Eye (tissue), 1 donor: ENCODE results near the gene IGSF9.

Experiments
- DNase-seq: peaks from one replicate; pipeline ENCODE4 v3.0.0-alpha.2; 2015

Gene IGSF9

DNA sequence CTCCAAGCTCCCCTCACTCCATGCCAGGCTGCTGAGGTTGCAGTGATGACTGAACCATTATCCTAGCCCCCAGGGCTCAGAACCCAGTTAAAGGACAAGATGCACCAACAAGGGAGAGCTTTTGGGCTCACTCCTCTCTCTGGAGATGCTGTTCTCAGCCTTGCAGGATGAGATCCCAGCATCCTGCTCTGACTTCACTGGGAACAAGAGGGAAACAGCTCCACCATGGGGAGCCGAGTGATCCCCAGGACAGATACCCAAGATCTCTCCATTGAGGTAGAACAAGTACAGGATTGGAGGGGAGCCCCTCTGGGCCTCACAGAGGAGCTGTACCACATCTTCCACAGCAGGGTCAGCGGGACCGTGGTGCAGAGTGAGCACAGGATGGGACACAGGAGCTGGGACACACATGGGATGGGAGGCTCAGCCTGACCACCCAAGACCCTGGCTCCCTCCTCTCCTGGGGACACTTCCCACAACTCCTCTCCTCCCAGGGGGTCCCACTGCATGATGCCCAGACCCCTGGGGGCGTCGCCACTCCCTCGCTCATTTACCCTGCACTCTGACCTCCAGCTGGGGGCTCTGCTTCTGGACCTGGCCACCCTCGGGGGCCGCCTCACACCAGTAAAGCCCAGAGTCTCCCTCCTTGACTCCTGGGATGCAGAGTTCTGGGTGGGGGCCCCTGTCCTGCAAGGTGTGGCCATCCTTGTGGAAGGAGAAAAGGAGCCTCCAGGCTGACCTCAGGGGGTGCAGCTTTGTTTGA lies 27.2 kb upstream of the IGSF9 start:
- DNase-seq, result no peak

DNA sequence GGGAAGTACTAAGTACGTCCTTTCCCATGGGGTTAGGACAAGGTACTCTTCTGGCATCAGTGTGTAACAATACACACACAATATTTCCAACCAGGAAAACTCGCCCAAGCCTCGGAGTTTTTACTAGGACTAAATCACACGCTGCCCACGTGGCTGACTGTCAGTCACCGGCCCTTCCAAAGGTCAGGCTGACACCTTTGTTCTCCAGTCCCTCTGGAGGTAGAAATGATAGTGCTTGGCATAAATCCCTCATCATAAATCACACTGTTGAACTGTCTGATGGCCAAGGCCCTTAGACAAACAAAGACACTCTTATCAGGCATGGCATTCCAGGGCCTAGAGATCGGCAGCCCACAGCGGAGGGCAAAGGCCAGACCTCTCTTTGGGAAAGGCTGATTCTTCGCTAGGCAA lies 25.5 kb upstream of the IGSF9 start:
- no peak for DNase-seq

DNA sequence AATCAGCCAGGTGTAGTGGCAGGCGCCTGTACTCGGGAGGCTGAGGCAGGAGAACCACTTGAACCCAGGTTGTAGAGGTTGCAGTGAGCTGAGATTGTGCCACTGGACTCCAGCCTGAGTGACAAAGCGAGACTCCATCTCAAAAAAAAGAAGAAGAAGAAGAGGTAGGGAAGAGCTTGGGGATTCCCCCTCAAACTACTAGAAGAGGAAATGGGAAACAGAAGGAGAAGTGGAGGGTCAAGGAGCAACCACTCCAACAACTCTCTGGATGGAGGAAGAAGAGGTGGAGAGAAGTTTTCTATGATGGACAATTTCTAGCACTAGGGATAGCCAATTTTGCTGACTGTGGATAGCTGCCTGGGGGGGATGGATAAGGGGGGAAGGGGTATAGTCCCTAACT lies 23.5 kb upstream of the IGSF9 start:
- DNase-seq, result no peak

GRCh38 chr1:159965263-159965662 lies 19.9 kb upstream of the IGSF9 start:
- DNase-seq, result peak; percentile 8

DNA sequence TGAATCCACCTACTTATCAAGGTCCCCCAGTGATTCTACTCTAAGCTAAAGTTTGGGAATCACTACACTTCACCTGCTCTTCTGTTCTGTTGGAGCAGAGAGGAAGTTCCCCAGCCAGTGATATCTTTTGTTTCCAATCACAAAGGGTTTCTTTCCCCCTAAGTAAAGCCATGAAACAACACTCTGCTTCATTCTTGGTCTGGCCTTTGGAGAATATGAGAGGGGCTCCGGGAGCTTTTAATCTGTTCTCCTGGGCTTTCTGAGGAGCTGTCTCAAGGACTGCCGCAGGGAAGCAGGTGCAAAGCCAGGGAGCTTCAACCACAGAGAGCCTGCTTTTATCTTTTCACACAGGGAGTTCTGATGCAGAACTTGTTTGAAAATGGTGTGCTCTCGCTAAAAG lies 18.7 kb upstream of the IGSF9 start:
- peak; percentile 46 for DNase-seq

- DNase-seq, result no peak
Observed at GRCh38 chr1:159962176-159962575, 16.8 kb upstream of the IGSF9 start.

DNA sequence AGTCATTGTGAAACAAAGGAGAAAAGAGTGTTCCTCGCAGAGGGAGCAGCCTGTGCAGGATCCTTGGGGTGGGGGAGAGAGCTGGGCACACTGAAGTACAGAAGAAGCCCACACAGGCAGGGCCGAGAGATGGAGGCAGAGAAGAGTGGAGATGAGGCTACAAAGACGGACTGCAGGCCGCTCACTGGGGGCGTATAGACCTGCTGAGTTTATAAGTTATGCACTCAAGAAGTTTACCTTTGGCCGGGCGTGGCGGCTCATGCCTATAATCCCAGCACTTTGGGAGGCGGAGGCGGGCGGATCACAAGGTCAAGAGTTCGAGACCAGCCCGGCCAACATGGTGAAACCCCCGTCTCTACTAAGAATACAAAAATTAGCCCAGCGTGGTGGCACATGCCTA lies 16.2 kb upstream of the IGSF9 start:
- no peak for DNase-seq

DNA sequence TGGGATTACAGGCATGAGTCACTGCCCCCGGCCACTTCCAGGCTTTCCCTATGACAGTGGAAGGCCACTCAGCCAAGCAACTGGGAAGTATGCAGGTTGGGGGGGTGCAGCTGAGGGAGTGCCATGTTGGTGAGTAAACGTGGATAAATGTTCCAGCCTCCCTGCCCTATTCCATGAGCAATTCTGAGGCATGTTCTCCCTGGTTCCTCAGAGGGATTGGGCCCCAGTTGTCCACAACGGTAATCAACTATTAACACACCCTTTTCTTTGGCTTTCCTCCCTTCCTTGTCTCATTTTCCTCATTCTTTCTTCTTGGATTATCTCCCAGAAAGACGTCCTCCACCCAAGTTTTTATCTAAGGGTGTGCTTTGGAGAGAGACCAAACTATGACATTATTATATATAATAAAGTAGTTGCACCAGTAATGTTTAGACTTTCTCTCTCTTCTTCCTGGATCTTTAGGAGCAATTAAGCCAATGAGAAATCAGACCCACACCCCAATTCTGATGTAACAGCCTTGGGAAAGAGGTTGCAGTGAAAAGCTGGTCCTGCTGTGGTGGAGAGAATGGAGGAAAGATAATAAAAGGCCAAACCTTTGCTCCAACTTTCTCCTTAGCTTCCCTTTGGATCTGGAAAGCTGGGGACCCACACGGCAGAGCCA lies 15.4 kb upstream of the IGSF9 start:
- peak; percentile 56 for DNase-seq

DNA sequence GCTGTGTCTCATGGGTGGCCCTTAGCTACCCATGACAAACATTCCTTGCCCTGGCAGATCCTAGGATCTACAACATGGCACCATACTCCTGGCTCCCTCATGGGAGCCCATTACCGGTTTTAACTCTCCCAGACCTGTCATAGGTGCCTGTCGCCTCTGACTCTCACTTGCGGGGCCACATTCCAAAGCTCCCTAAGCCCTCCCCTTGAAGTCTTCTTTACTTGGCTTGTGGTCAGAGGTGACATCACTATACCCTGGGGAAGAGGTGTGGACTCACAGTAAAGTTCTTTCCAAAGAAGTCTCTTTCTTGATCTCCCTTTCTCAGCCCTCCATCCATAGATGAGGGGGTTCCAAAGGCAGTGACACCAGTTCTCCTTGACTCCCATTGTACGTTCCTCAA lies 14.0 kb upstream of the IGSF9 start:
- no peak for DNase-seq

DNA sequence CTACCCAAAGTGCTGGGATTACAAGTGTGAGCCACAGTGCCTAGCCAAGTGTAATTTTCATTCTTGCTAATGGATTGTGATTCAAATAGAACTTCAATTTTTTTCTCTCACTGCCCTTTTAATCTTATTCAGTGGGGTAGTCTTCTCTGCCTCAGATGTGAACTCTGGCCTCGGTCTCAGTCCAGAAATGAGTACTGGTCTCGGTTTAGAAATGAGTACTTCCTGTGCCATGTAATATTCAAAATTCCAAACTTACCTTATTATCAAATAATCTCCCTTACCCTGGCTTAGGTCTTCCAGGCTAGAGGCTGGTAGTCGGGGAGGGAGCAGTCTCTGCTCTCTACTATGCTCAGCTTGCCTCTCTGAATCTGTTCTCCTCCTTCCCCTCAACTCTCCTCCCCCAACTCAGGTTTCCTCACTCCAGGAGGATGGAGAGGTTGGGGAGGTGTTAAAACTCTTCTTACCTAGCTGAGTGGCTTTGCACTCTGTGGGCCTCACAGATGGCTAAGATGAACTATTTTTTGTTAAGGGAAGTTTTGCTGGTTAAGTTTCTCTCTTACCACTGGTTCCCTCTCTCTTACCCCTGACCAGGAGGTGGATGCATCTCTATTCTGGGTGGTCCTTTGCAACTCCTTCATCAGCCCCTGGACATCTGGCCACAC lies 13.4 kb upstream of the IGSF9 start:
- no peak for DNase-seq

GRCh38 chr1:159957824-159958268 lies 12.4 kb upstream of the IGSF9 start:
- no peak for DNase-seq

DNA sequence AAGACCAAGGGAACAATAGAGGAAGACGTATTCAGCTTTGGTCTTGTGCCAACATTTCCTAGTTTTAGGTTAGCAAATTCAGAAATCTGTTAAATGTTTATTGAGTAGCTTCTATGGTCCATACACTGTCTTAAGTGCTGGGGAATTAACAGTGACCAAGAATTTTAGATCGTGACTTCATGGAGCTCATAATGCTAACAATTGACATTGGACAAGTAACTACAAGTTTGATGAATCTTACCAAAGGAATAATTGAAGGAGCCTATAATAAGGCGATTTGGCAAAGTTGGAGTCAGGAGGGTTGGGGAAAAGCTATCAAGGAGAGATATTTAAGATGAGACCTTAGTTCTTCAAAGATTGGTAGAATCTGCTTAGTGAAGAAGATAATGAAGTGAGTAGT lies 10.0 kb upstream of the IGSF9 start:
- DNase-seq, result no peak

GRCh38 chr1:159953536-159954515 lies 8.4 kb upstream of the IGSF9 start, which contains the start of gene SLAMF9:
TSS of gene SLAMF9 (minus strand) at chr1:159954237. CDS start at chr1:159954137, 100 bp downstream.
- no peak for DNase-seq

- DNase-seq, result no peak
Observed at GRCh38 chr1:159952932-159953331, 7.5 kb upstream of the IGSF9 start.

DNA sequence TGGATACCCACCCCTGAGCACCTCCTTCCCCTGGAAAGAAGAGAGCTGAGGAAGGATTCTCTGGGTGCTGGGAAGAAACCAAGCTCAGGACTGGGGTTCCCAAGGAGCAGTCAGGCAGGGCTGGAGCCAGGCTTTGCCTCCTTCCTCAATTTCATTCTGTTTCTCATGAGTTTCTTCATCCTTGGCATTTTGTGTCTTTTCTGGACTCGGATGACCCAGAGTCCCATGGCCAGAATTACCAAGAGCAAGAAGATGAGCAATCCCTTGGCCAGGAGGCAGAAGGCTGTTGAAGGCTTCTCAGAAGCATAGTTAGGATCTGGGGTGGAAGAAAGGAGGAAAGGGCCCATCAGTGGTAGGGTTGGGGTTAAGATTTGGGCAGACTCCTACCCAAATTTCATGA lies 6.1 kb upstream of the IGSF9 start:
- no peak for DNase-seq

GRCh38 chr1:159951016-159951415 lies 5.6 kb upstream of the IGSF9 start:
- no peak for DNase-seq

GRCh38 chr1:159949981-159950381 lies 4.6 kb upstream of the IGSF9 start:
- no peak for DNase-seq

GRCh38 chr1:159949123-159949522 lies 3.7 kb upstream of the IGSF9 start:
- no peak for DNase-seq

GRCh38 chr1:159947942-159948341 lies 2.5 kb upstream of the IGSF9 start:
- no peak for DNase-seq

DNA sequence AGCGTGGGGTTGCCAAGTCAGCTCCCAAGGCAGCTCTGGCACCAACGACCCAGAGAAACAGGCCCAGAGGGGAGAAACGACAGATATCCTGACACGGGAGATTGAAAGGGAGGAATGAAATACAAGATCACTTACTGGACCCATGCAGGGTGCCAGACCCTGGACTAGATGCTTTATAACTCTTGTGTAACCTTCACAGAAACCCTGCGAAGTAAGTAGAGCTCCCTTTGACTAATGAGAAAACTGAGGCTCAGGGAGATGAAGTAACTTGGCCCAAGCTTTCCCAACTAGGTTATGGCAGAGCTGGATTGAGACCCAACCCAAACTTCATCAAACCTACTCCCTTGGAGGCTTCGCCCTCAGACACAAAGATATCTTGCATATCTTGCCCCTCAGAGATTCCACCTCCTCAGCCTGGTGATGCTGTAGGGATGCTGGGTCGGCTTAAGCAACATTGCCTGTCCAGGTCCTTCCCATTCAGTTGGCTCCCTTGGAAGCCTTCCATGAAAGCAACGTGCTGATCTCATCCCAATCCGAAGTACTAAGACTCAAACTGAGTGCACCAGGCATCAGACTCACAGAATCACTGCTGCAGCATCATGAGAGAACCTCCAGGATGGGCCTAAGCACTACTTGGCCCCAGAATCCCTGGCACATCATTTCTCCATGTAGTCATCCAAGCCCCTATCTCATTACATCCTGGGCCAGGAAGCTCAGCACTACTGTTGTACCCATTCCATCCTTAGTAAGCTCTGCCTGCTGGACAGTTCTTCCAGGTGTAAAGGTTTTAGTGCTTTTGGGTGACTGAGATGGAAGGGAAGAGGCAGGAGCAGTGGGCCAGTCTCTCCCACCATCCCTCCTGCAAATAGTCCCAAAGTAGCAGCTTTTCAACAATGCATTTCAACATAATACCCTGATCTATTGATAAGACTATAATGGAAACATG lies 1.1 kb upstream of the IGSF9 start:
- no peak for DNase-seq
